ENCODE results near the gene SPHKAP.

Gene SPHKAP

DNA sequence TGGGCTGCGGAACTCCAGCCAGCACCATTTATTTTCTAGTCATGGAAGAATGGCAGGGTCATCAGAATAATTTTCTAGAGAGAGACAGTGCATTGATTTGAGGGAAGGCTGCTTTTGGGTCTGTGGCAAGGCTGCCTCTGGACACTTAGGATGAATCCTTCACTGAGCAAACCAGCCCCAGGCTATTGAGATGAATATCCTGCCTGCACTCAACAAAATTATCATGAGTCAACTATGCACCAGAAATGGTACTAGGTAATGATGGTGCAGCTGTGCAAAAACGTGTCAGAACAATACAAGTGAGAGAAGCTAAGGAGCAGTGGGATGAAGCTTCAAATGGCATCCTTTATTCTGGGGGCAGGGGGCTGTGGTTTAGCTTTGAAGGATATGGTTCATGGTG is 115.8 kb downstream of the SPHKAP start:
- no peak for TF ChIP-seq CTCF (IDR thresholded peaks at IDR 0.05)

- TF ChIP-seq CTCF (IDR thresholded peaks at IDR 0.05), result no peak
These were observed 116.6 kb downstream of the SPHKAP start for GRCh38 chr2:228064796-228065315.

GRCh38 chr2:228064024-228064423 is 117.5 kb downstream of the SPHKAP start:
- no peak for TF ChIP-seq CTCF (IDR thresholded peaks at IDR 0.05)

GRCh38 chr2:228063558-228063957 is 117.9 kb downstream of the SPHKAP start:
- TF ChIP-seq CTCF (IDR thresholded peaks at IDR 0.05), result no peak

GRCh38 chr2:228059735-228060134 is 121.8 kb downstream of the SPHKAP start:
- no peak for TF ChIP-seq CTCF (IDR thresholded peaks at IDR 0.05)

DNA sequence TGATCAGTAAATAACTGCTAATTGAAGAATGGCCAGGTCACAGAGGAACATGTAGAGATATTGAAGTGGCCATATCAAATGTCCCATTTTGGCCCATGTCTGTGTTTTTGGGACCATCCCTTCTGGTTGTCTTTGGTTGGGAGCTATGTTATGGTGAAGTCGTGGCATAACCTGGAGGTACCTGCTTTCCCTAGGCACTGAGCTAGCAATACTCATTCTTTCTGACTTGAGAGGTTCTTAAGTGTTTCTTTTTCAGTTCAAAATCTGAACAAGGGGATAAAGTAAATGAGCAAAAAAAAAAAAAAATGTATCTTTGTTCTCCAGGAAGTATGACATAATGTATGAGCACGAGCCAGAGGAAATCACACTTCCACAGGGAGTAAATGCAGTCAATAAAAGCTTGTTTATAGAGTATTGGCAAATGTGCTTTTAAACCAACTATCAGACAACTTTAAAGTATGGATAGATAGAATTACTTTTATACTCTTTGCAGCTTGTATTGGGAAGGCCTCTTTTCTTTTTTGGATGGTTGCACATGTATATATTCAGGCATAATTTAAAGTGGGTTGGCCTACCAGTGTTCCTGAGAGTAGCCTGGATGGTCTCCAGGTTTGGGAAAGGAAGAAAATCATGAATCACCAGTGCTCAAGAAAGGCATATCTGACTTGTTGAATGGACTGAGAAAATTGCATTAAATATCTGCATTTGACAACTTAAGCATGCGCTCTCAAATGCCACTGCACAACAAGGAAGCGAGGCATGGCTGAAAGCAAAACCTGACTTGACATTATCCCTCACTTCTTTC is 125.0 kb downstream of the SPHKAP start:
- TF ChIP-seq CTCF (IDR thresholded peaks at IDR 0.05), result no peak

GRCh38 chr2:228048838-228049490 is 132.5 kb downstream of the SPHKAP start:
- peak; percentile 51; the same call in 1 of the 2 replicates for TF ChIP-seq CTCF (IDR thresholded peaks at IDR 0.05)
